GM18511 (cell line): ENCODE data around the gene GRM1.
A peak's percentile ranks its signal among the peaks of the same experiment; 100 is the strongest.

ENCODE experiments used
- ATAC-seq: cut with Tn5 transposase; IDR thresholded peaks from one replicate; pipeline ENCODE4 v1.9.1; 2021; ENCODE audit warnings: mild to moderate bottlenecking, moderate library complexity; ENCODE audit not compliant: unreplicated experiment

Gene GRM1

GRCh38 chr6:146028851-146029572, at the start of gene GRM1:
Gene GRM1, plus strand, starts transcription at chr6:146029062. Its CDS starts 456 bp downstream, at chr6:146029518.
- ATAC-seq = no peak

- ATAC-seq = no peak
These were observed 19.5 kb upstream of the GRM1 start for GRCh38 chr6:146009338-146009737.

GRCh38 chr6:146014233-146014632, 14.6 kb upstream of the GRM1 start:
- no peak for ATAC-seq

- no peak for ATAC-seq
These were observed 11.2 kb upstream of the GRM1 start for GRCh38 chr6:146017672-146018071.

- ATAC-seq = no peak
These were observed 2.0 kb upstream of the GRM1 start for GRCh38 chr6:146026873-146027272.

GRCh38 chr6:146027586-146028251, 1.1 kb upstream of the GRM1 start:
- peak; percentile 5 for ATAC-seq

- ATAC-seq = peak; percentile 84
These were observed 538 bp upstream of the GRM1 start for GRCh38 chr6:146028252-146028795.

GRCh38 chr6:146029573-146030184, 817 bp downstream of the GRM1 start:
- ATAC-seq = no peak

GRCh38 chr6:146032387-146032786, 3.5 kb downstream of the GRM1 start:
- ATAC-seq = no peak

GRCh38 chr6:146040360-146040759, 11.5 kb downstream of the GRM1 start:
- ATAC-seq = no peak

GRCh38 chr6:146041282-146041681, 12.4 kb downstream of the GRM1 start:
- no peak for ATAC-seq

GRCh38 chr6:146047371-146047770, 18.5 kb downstream of the GRM1 start:
- no peak for ATAC-seq

GRCh38 chr6:146050168-146050567, 21.3 kb downstream of the GRM1 start:
- ATAC-seq = no peak

GRCh38 chr6:146056506-146056905, 27.6 kb downstream of the GRM1 start:
- ATAC-seq = no peak

- no peak for ATAC-seq
These were observed 36.8 kb downstream of the GRM1 start for GRCh38 chr6:146065690-146066089.

- no peak for ATAC-seq
These were observed 37.6 kb downstream of the GRM1 start for GRCh38 chr6:146066506-146066905.

GRCh38 chr6:146071781-146072180, 42.9 kb downstream of the GRM1 start:
- no peak for ATAC-seq

GRCh38 chr6:146077992-146078391, 49.1 kb downstream of the GRM1 start:
- no peak for ATAC-seq

- no peak for ATAC-seq
These were observed 58.5 kb downstream of the GRM1 start for GRCh38 chr6:146087386-146087785.

- no peak for ATAC-seq
These were observed 61.6 kb downstream of the GRM1 start for GRCh38 chr6:146090474-146090873.

- no peak for ATAC-seq
These were observed 64.3 kb downstream of the GRM1 start for GRCh38 chr6:146092961-146093686.
